ENCODE data around the gene PSG6. TPM values are rescaled to one million over a fixed set of nuclear protein-coding genes. Genes with fewer than 3 reads are reported as not detected.
"Not testable (repeated sequence)": the region's sequence is repeated elsewhere in the genome, so short reads cannot be mapped to it uniquely, and the experiment has no call there.

Gene PSG6
- total RNA-seq, 1 donor: not detected

DNA sequence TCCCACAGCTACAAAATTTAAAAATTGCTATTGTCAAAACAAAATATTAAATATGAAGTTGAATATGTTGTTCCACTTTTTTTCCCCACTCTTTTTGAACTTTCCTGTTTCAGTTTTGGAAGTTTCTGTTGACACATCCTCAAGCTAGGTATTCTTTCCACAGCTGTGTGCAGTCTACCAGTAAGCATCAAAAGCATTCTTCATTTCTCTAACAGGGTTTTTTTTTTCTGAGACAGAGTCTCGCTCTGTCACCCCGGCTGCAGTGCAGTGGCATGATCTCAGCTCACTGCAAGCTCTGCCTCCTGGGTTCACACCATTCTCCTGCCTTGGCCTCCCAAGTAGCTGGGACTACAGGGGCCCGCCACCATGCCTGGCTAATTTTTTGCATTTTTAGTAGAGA lies 43.6 kb downstream of the PSG6 start:
- DNase-seq (ENCODE audit: low read depth): not testable (repeated sequence)

GRCh38 chr19:42872608-42873007 lies 45.1 kb downstream of the PSG6 start:
- no peak for DNase-seq (ENCODE audit: low read depth)

More for the DNA sequence above, 43.6 kb downstream of the PSG6 start:
- H3K4me3 ChIP-seq (ENCODE audit: low read depth, low read length): not testable (repeated sequence)

DNA sequence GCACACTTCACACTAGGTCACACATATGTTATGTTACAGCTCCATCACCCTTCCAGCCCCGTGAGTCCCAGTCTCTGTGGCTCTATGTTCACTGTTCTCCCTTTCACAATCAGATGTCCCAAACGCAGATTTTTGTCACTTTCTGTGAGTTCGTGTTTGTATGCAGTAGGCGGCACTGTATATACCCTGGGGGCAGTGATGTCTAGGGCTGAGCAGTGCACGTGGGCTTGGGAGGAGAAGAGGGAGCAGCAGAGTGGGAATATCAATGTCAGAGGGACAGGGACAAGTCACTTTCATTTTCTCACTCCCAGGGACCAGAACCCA lies 60.2 kb downstream of the PSG6 start:
- no peak for DNase-seq (ENCODE audit: low read depth)
- no peak overlapping the region for H3K4me3 ChIP-seq (ENCODE audit: low read depth, low read length)
- TF ChIP-seq, protein P1, sequence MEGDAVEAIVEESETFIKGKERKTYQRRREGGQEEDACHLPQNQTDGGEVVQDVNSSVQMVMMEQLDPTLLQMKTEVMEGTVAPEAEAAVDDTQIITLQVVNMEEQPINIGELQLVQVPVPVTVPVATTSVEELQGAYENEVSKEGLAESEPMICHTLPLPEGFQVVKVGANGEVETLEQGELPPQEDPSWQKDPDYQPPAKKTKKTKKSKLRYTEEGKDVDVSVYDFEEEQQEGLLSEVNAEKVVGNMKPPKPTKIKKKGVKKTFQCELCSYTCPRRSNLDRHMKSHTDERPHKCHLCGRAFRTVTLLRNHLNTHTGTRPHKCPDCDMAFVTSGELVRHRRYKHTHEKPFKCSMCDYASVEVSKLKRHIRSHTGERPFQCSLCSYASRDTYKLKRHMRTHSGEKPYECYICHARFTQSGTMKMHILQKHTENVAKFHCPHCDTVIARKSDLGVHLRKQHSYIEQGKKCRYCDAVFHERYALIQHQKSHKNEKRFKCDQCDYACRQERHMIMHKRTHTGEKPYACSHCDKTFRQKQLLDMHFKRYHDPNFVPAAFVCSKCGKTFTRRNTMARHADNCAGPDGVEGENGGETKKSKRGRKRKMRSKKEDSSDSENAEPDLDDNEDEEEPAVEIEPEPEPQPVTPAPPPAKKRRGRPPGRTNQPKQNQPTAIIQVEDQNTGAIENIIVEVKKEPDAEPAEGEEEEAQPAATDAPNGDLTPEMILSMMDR (IDR thresholded peaks at IDR 0.05; ENCODE audit: insufficient read depth, low read length): no peak

More at GRCh38 chr19:42872608-42873007, 45.1 kb downstream of the PSG6 start:
- TF ChIP-seq, protein P1 (IDR thresholded peaks at IDR 0.05; ENCODE audit: insufficient read depth, low read length): peak; percentile 19
- no peak overlapping the region for H3K4me3 ChIP-seq (ENCODE audit: low read depth, low read length)

- not testable (repeated sequence) for DNase-seq (ENCODE audit: low read depth); H3K4me3 ChIP-seq (ENCODE audit: low read depth, low read length)
- TF ChIP-seq, protein P1 (IDR thresholded peaks at IDR 0.05; ENCODE audit: insufficient read depth, low read length): peak; percentile 48
These were observed 60.7 kb downstream of the PSG6 start for GRCh38 chr19:42856866-42857543.

DNA sequence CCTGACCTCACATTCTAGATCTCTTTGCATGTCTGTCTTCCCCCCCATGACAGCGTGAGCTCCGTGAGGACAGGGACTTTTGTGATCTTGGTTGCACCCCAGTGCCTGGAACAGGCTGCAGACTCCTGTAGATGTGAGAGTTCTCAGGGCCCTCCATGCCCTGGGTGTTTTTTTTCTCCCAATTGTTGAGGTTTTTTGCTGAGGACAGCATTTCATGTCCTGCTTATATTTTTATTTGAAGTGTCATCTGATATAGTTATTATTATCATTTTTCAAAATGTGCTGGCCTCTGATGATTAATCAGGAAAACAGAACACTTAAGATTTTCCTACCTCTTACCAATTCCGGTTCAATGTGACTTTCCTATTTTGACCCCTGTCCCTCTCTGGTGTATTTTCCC lies 62.9 kb downstream of the PSG6 start:
- not testable (repeated sequence) for H3K4me3 ChIP-seq (ENCODE audit: low read depth, low read length); DNase-seq (ENCODE audit: low read depth)

DNA sequence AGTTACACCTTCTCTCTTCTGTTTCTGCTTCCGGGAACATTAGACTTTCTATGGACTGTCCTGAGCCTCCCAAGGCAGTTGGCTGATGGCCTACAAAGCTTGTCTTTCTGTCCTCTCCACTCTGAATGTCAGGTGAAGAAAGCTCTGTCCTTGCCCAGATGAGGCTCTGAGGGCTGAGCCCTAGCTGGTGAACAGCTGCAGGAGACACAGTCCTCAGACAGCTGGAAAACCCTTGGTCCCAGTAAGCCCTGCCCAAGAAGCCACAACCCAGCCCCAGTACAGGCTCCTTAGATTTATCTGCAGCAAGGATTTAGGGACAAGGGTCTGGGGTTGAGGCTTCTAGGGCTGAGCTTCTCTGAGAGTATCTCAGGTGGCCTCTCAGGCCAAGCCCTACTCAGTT lies 64.5 kb downstream of the PSG6 start:
- not testable (repeated sequence) for DNase-seq (ENCODE audit: low read depth); H3K4me3 ChIP-seq (ENCODE audit: low read depth, low read length)

DNA sequence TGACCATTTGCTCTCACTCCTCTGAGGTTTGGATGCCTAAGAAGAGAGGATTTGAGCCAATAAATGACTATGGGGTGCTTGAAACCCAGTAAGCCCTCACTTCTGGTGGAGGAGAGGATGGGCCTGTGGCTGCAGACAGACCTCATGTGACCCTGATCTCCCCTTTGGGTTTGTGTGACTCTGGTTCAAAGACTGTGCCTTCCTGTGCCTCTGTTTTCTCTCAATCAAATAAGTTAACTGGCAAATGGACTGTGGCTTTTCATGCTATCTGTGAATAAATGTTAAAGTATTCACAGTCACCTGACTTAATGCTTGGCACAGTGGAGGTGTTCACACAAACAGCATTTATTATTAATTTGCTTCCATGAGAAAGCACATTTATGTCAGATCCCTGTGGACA lies 64.9 kb downstream of the PSG6 start:
- not testable (repeated sequence) for H3K4me3 ChIP-seq (ENCODE audit: low read depth, low read length)
- peak; percentile 69 for DNase-seq (ENCODE audit: low read depth)

Other genes starting within 250 kb of the PSG6 start
- gene PSG3, start 177.4 kb downstream of the PSG6 start, total RNA-seq (ENCODE audit: low replicate concordance): not detected in 2 replicates
- gene PSG8, start 152.2 kb downstream of the PSG6 start, total RNA-seq (ENCODE audit: low replicate concordance): not detected in 2 replicates
- gene PSG1, start 38.2 kb downstream of the PSG6 start, total RNA-seq (ENCODE audit: low replicate concordance): 0.72 TPM in 1 of 2 replicates, not detected in the other
- gene PSG7, start 19.3 kb upstream of the PSG6 start, total RNA-seq (ENCODE audit: low replicate concordance): 0.27 TPM in 1 of 2 replicates, not detected in the other
- gene PSG11, start 108.6 kb upstream of the PSG6 start, total RNA-seq (ENCODE audit: low replicate concordance): 0.09 TPM in 1 of 2 replicates, not detected in the other
- 0.27 TPM in 1 of 2 replicates, not detected in the other for gene PSG2, start 164.8 kb upstream of the PSG6 start, total RNA-seq (ENCODE audit: low replicate concordance)